ENCODE results near the gene LY6G5C. TPM values are rescaled to one million over a fixed set of nuclear protein-coding genes. Genes with fewer than 3 reads are reported as not detected.

LY6G5C gene
- total RNA-seq, 1 experiment from 2014 or later = 0.62 TPM

GRCh38 chr6:31632279-31632946, 48.5 kb downstream of the LY6G5C start:
- no TSS peak for BruUV-seq (replicated peaks)
- ATAC-seq (no peak), DNase-seq (ENCODE audit: low read depth, low spot score) (no peak)
- intact Hi-C loops (cut with micrococcal nuclease; ENCODE audit: unreplicated experiment) (no loop called here), in situ Hi-C loops (cut with HindIII; ENCODE audit: low pct_unique_long_range_greater_than_20kb, low sequenced_read_pairs) (no loop called here)
- ChIA-PET CTCF (interaction anchor here (0.6 kb wide), 1 partner anchor 34 kb away, joined by 4 read pairs; no protein-coding TSS in a partner anchor), POLR2A (no interaction called here)
- H3K4me3 ChIP-seq (ENCODE audit: low read depth in 2 of 2, low read length in 2 of 2) = no peak overlapping the region
- TF ChIP-seq REST (IDR thresholded peaks at IDR 0.05; ENCODE audit: insufficient read depth in 1 of 2, low read depth in 2 of 2, low read length in 1 of 2) = no peak
- TF ChIP-seq POLR2AphosphoS5 (IDR thresholded peaks at IDR 0.05; ENCODE audit: low read depth, low read length) = 0 out of 2 replicates have a peak, but pooled peaks have one; percentile 39
- peaks cover 11% of the 10 kb centered on the region; the same call in 1 of the 2 replicates for H3K4me1 ChIP-seq (ENCODE audit: control insufficient read depth, insufficient read depth, low read length)
- peaks cover 43% of the 10 kb centered on the region for H3K36me3 ChIP-seq (ENCODE audit: control insufficient read depth, insufficient read depth, low read length)
- no peaks in the 10 kb centered on the region for H3K9me3 ChIP-seq (ENCODE audit: control insufficient read depth, insufficient read depth, low read depth, low read length)
- H3K27me3 ChIP-seq (ENCODE audit: control insufficient read depth, insufficient read depth, low read length) = no peaks in the 10 kb centered on the region
- 0 out of 2 replicates have a peak overlapping the region, but pooled peaks have one; percentile 13 for H3K27ac ChIP-seq (ENCODE audit: low read length)

- ATAC-seq (no peak), DNase-seq (ENCODE audit: low read depth, low spot score) (no peak)
- no TSS peak for BruUV-seq (replicated peaks)
- ChIA-PET CTCF (no interaction called here), POLR2A (no interaction called here)
- Histone ChIP-seq H3K4me1 (ENCODE audit: control insufficient read depth, insufficient read depth, low read length) (peaks cover 8% of the 10 kb centered on the region; the same call in 1 of the 2 replicates), H3K36me3 (ENCODE audit: control insufficient read depth, insufficient read depth, low read length) (peaks cover 49% of the 10 kb centered on the region), H3K27me3 (ENCODE audit: control insufficient read depth, insufficient read depth, low read length) (no peaks in the 10 kb centered on the region), H3K9me3 (ENCODE audit: control insufficient read depth, insufficient read depth, low read depth, low read length) (no peaks in the 10 kb centered on the region), H3K4me3 (ENCODE audit: low read depth in 2 of 2, low read length in 2 of 2) (no peak overlapping the region), H3K27ac (ENCODE audit: low read length) (no peak overlapping the region)
- in situ Hi-C loops (cut with HindIII; ENCODE audit: low pct_unique_long_range_greater_than_20kb, low sequenced_read_pairs) (no loop called here), intact Hi-C loops (cut with micrococcal nuclease; ENCODE audit: unreplicated experiment) (no loop called here)
- TF ChIP-seq CTCF (IDR thresholded peaks at IDR 0.05) (no peak), TCF7L2 (IDR thresholded peaks at IDR 0.05; ENCODE audit: low read depth, low read length) (no peak), REST (IDR thresholded peaks at IDR 0.05; ENCODE audit: insufficient read depth in 1 of 2, low read depth in 2 of 2, low read length in 1 of 2) (no peak), SIN3A (IDR thresholded peaks at IDR 0.05; ENCODE audit: borderline replicate concordance, insufficient read depth, low read depth, low read length) (no peak), POLR2AphosphoS5 (IDR thresholded peaks at IDR 0.05; ENCODE audit: low read depth, low read length) (no peak)
These were observed 49.1 kb downstream of the LY6G5C start for GRCh38 chr6:31631681-31632278.

Data from Panc1 (cell line).